ENCODE results near the gene RNU6-1.

RNU6-1 gene

GRCh38 chr15:67796196-67797127 is 43.4 kb downstream of the RNU6-1 start:
- no peak for DNase-seq

DNA sequence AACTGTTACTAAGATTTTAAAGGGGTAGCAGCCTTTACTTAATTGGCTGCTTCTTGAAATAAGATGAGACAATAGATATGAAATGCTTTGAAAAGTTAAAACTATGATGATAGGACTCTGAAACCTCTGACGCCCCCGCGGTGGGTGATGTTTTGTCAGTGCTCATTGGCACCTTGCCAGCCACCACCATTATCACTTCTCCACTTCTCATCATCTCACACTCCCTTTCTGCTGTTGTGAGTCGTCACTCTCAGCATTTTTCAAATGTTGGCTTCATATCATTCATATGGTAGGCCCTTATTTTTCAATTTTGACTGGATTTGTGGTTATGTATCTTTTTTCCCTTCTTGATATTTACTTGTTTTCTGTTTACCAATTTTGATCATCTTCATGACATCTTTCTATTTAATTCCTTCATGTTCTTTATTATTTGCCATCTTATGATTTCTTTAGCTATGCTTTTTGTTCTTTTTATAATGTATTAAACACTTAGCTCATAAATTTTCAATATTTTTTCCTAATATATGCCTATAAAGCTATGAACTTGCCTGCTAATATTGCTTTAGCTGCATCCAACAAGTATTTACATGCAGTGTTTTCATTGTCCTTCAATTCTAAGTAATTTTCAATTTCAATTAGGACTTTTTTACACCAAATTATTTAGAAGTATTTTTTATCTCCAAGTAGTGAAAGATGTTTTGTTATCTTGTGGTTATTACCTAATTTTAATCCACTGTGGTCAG is 44.8 kb downstream of the RNU6-1 start:
- DNase-seq, result no peak

- no peak for DNase-seq
Observed at GRCh38 chr15:67792250-67792942, 47.4 kb downstream of the RNU6-1 start.

- DNase-seq, result no peak
Observed at GRCh38 chr15:67790610-67791319, 49.1 kb downstream of the RNU6-1 start.
